CD14-positive monocyte (primary cell): ENCODE results near the gene CAPG. TPM values are rescaled to one million over a fixed set of nuclear protein-coding genes. Genes with fewer than 3 reads are reported as not detected.
A peak's percentile ranks its signal among the peaks of the same experiment; 100 is the strongest.

Experiments used
- DNase-seq, 3 donors: peaks; one replicate each; pipeline ENCODE4 v3.0.0-alpha.2; 2011 to 2022
- H2AFZ ChIP-seq: 2 replicates; pipeline ENCODE4 v1.6.0; 2012; ENCODE audit warnings: mild to moderate bottlenecking, low read depth, low read length, inconsistent platforms; ENCODE audit not compliant: insufficient read depth, poor library complexity, severe bottlenecking
- H3K27ac ChIP-seq, 2 donors: 1 replicate in 1 of 2; 2 replicates in 1 of 2; pipeline ENCODE4 v1.5.1; 2012 to 2013; ENCODE audit warnings: low read length in 2 of 2, control low read depth in 1 of 2, inconsistent platforms in 1 of 2, low read depth in 1 of 2, mild to moderate bottlenecking in 1 of 2
- H3K27me3 ChIP-seq, 2 donors: one replicate each; pipeline versions ENCODE4 v1.6.0 to v1.6.1; 2011 to 2013; ENCODE audit warnings: low read length in 2 of 2; ENCODE audit not compliant: control insufficient read depth in 2 of 2, insufficient read depth in 2 of 2
- H3K36me3 ChIP-seq, 2 donors: replicated peaks in 1 of 2; 1 replicate in 1 of 2; 2 replicates in 1 of 2; pipeline versions ENCODE4 v1.5.1 to v1.6.1; 2012 to 2013; ENCODE audit warnings: low read length in 2 of 2, control low read depth in 1 of 2, inconsistent platforms in 1 of 2, mild to moderate bottlenecking in 1 of 2; ENCODE audit not compliant: insufficient read depth in 2 of 2, control insufficient read depth in 1 of 2
- H3K4me1 ChIP-seq, 2 donors: 1 replicate in 1 of 2; 2 replicates in 1 of 2; pipeline versions ENCODE4 v1.5.1 to v1.6.1; 2012 to 2013; ENCODE audit warnings: low read length in 2 of 2, control low read depth in 1 of 2, inconsistent platforms in 1 of 2, mild to moderate bottlenecking in 1 of 2, moderate library complexity in 1 of 2; ENCODE audit not compliant: insufficient read depth in 2 of 2, control insufficient read depth in 1 of 2
- H3K4me2 ChIP-seq: replicated peaks from 2 replicates; pipeline ENCODE3; 2012; ENCODE audit warnings: low read length, moderate library complexity, mild to moderate bottlenecking; ENCODE audit not compliant: poor library complexity, severe bottlenecking; ENCODE audit errors: extremely low read depth
- H3K4me3 ChIP-seq, 3 experiments: fragments of 200-600 bp in 1 of 3; sonication (generic) in 1 of 3; replicated peaks in 1 of 3; 1 replicate in 2 of 3; 2 replicates in 1 of 3; pipeline ENCODE4 v1.5.1; 2011 to 2013; ENCODE audit warnings: low read length in 3 of 3, mild to moderate bottlenecking in 3 of 3, control low read depth in 2 of 3, low read depth in 2 of 3, inconsistent platforms in 1 of 3, moderate library complexity in 1 of 3
- H3K79me2 ChIP-seq: 2 replicates; pipeline ENCODE4 v1.6.0; 2012; ENCODE audit warnings: mild to moderate bottlenecking, control low read depth, inconsistent platforms, low read length, moderate library complexity; ENCODE audit not compliant: insufficient read depth
- H3K9ac ChIP-seq: 2 replicates; pipeline ENCODE4 v1.6.0; 2017; ENCODE audit warnings: low read length, mild to moderate bottlenecking; ENCODE audit not compliant: insufficient read depth, poor library complexity, severe bottlenecking
- H3K9me3 ChIP-seq, 2 donors: replicated peaks in 1 of 2; 1 replicate in 1 of 2; 2 replicates in 1 of 2; pipeline versions ENCODE4 v1.5.1 to v1.6.1; 2012 to 2013; ENCODE audit warnings: low read length in 2 of 2, control low read depth in 1 of 2; ENCODE audit not compliant: control insufficient read depth in 1 of 2, insufficient read depth in 1 of 2
- H4K20me1 ChIP-seq: 2 replicates; pipeline ENCODE4 v1.6.0; 2012; ENCODE audit warnings: mild to moderate bottlenecking, low read length, control low read depth, moderate library complexity; ENCODE audit not compliant: insufficient read depth
- H3K27ac Mint-ChIP-seq, 7 donors: one replicate each; pipeline ENCODE4 v1.8.0; 2020; ENCODE audit warnings: mild to moderate bottlenecking in 7 of 7, mixed read lengths in 7 of 7, moderate library complexity in 6 of 7, inconsistent platforms in 2 of 7
- H3K27me3 Mint-ChIP-seq, 3 donors: one replicate each; pipeline ENCODE4 v1.8.0; 2021 to 2022; ENCODE audit warnings: low read depth in 3 of 3, mild to moderate bottlenecking in 3 of 3, mixed read lengths in 3 of 3, moderate library complexity in 3 of 3, inconsistent platforms in 1 of 3
- H3K36me3 Mint-ChIP-seq, 2 donors: one replicate each; pipeline ENCODE4 v1.8.0; 2020; ENCODE audit warnings: mixed read lengths in 2 of 2, inconsistent platforms in 1 of 2, mild to moderate bottlenecking in 1 of 2
- H3K4me1 Mint-ChIP-seq: one replicate; pipeline ENCODE4 v1.8.0; 2020; ENCODE audit warnings: mild to moderate bottlenecking, mixed read lengths
- H3K4me3 Mint-ChIP-seq, 2 donors: one replicate each; pipeline ENCODE4 v1.8.0; 2020; ENCODE audit warnings: mild to moderate bottlenecking in 2 of 2, mixed read lengths in 2 of 2, moderate library complexity in 1 of 2
- H3K9me3 Mint-ChIP-seq, 7 donors: one replicate each; pipeline ENCODE4 v1.8.0; 2020 to 2022; ENCODE audit warnings: mixed read lengths in 7 of 7, mild to moderate bottlenecking in 6 of 7, moderate library complexity in 6 of 7, inconsistent platforms in 2 of 7
- WGBS: methylation state at CpG from one replicate; pipeline ENCODE4 v1.1.5; 2013; ENCODE audit warnings: missing lambda C conversion rate; ENCODE audit not compliant: insufficient coverage; 5-methylcytosine and 5-hydroxymethylcytosine counted together
- intact Hi-C, 2 donors: fragments of 100-400 bp; cut with micrococcal nuclease; formaldehyde crosslinking; loops; one replicate each; pipeline versions ENCODE4 v1.15.0 to v1.15.1; 2023
- polyA plus RNA-seq, 3 donors: library from polyadenylated mRNA; depleted of rRNA in 1 of 3; unstranded in 2 of 3; stranded (reverse) in 1 of 3; fragments of 300-500 nt in 2 of 3; fragments of >200 nt in 1 of 3; fragmentation: Illumina TruSeq in 2 of 3; gene quantifications; 1 replicate in 2 of 3; 2 replicates in 1 of 3; pipeline ENCODE4 v1.2.3, GENCODE V29; 2012 to 2021
- TF ChIP-seq, protein P1 (sequence below): fragments of 200-600 bp; IDR thresholded peaks from one replicate; pipeline ENCODE4 v1.8.0; 2022; ENCODE audit warnings: antibody characterized with exemption, mild to moderate bottlenecking

Gene CAPG
- polyA plus RNA-seq, 3 donors: 474 to 847 (median 631) TPM

GRCh38 chr2:85439025-85439472 is 28.9 kb upstream of the CAPG start:
- Histone ChIP-seq H4K20me1 (no peaks in the 10 kb centered on the region), H3K4me2 (peak overlapping the region; percentile 71), H3K9ac (peak overlapping the region; percentile 83), H3K4me3 (peak overlapping the region in 1 of 3 experiments; percentile 38), H2AFZ (peak overlapping the region; percentile 41), H3K9me3 (no peaks in the 10 kb centered on the region), H3K36me3 (no peaks in the 10 kb centered on the region), H3K27ac (peak overlapping the region; percentile 92 to 98), H3K4me1 (peaks cover 57 to 60% of the 10 kb centered on the region in 2 donors), H3K79me2 (no peaks in the 10 kb centered on the region), H3K27me3 (no peaks in the 10 kb centered on the region)
- 98% methylated on average over 4 of the region's 6 CpGs for WGBS
- Mint-ChIP-seq H3K9me3 (no peaks in the 10 kb centered on the region), H3K27ac (peak overlapping the region; percentile 98 to 100 (median 99)), H3K27me3 (peaks cover 0 to 7% (median 5%) of the 10 kb centered on the region in 3 donors), H3K36me3 (no peaks in the 10 kb centered on the region), H3K4me1 (peaks cover 56% of the 10 kb centered on the region), H3K4me3 (peak overlapping the region in 1 of 2 donors; percentile 76)
- TF ChIP-seq, protein P1, sequence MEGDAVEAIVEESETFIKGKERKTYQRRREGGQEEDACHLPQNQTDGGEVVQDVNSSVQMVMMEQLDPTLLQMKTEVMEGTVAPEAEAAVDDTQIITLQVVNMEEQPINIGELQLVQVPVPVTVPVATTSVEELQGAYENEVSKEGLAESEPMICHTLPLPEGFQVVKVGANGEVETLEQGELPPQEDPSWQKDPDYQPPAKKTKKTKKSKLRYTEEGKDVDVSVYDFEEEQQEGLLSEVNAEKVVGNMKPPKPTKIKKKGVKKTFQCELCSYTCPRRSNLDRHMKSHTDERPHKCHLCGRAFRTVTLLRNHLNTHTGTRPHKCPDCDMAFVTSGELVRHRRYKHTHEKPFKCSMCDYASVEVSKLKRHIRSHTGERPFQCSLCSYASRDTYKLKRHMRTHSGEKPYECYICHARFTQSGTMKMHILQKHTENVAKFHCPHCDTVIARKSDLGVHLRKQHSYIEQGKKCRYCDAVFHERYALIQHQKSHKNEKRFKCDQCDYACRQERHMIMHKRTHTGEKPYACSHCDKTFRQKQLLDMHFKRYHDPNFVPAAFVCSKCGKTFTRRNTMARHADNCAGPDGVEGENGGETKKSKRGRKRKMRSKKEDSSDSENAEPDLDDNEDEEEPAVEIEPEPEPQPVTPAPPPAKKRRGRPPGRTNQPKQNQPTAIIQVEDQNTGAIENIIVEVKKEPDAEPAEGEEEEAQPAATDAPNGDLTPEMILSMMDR: no peak
- no peak for DNase-seq
- intact Hi-C loops: loop anchor here (5.0 kb wide), 2 partner anchors 58 to 98 kb away; partner anchors contain the start of gene MAT2A (in 2 of the 2)

GRCh38 chr2:85438201-85439024 is 28.2 kb upstream of the CAPG start:
- intact Hi-C loops: loop anchor here (5.0 kb wide), 2 partner anchors 59 to 99 kb away; partner anchors contain the start of gene MAT2A (in 2 of the 2)
- peak overlapping the region; percentile 68 to 76 for H3K4me3 Mint-ChIP-seq
- no peaks in the 10 kb centered on the region for H3K36me3 Mint-ChIP-seq
- Histone ChIP-seq H3K36me3 (no peaks in the 10 kb centered on the region), H2AFZ (peak overlapping the region; percentile 41), H3K4me2 (peak overlapping the region; percentile 71), H3K79me2 (no peaks in the 10 kb centered on the region), H3K9ac (peak overlapping the region; percentile 83), H3K27me3 (no peaks in the 10 kb centered on the region), H3K9me3 (no peaks in the 10 kb centered on the region), H4K20me1 (no peaks in the 10 kb centered on the region), H3K4me3 (peak overlapping the region in 2 of 3 experiments; percentile 12 to 38), H3K27ac (peak overlapping the region; percentile 92 to 98), H3K4me1 (peaks cover 57 to 65% of the 10 kb centered on the region in 2 donors)
- peaks cover 0 to 7% (median 7%) of the 10 kb centered on the region in 3 donors for H3K27me3 Mint-ChIP-seq
- peak overlapping the region; percentile 98 to 100 (median 99) for H3K27ac Mint-ChIP-seq
- H3K9me3 Mint-ChIP-seq: no peaks in the 10 kb centered on the region
- peaks cover 59% of the 10 kb centered on the region for H3K4me1 Mint-ChIP-seq
- peak in 2 of 3 donors; percentile 57 to 65 for DNase-seq
- TF ChIP-seq, protein P1: no peak
- WGBS: 18% methylated on average over 5 of the region's 19 CpGs
